ENCODE measurements around the gene IRX1.
A peak's percentile ranks its signal among the peaks of the same experiment; 100 is the strongest.

Gene IRX1

GRCh38 chr5:3609120-3609681 is 13.6 kb downstream of the IRX1 start:
- TF ChIP-seq FOXP2 (optimal IDR thresholded peaks at IDR 0.05; ENCODE audit: borderline replicate concordance, extremely low read depth, extremely low read length, insufficient read depth) (no peak), SIN3A (IDR thresholded peaks at IDR 0.05; ENCODE audit: borderline replicate concordance, insufficient read depth, low read length) (no peak), REST (IDR thresholded peaks at IDR 0.05; ENCODE audit: insufficient read depth in 1 of 2, low read depth in 2 of 2, low read length in 2 of 2) (no peak), TAF1 (IDR thresholded peaks at IDR 0.05; ENCODE audit: borderline replicate concordance, insufficient read depth, low read length) (no peak), POLR2AphosphoS5 (IDR thresholded peaks at IDR 0.05; ENCODE audit: low read depth, low read length) (no peak; the same call in 1 of the 2 replicates)

- TF ChIP-seq SIN3A (IDR thresholded peaks at IDR 0.05; ENCODE audit: borderline replicate concordance, insufficient read depth, low read length) (no peak), POLR2AphosphoS5 (IDR thresholded peaks at IDR 0.05; ENCODE audit: low read depth, low read length) (0 out of 2 replicates have a peak, but pooled peaks have one; percentile 4), FOXP2 (optimal IDR thresholded peaks at IDR 0.05; ENCODE audit: borderline replicate concordance, extremely low read depth, extremely low read length, insufficient read depth) (no peak), REST (IDR thresholded peaks at IDR 0.05; ENCODE audit: insufficient read depth in 1 of 2, low read depth in 2 of 2, low read length in 2 of 2) (no peak), TAF1 (IDR thresholded peaks at IDR 0.05; ENCODE audit: borderline replicate concordance, insufficient read depth, low read length) (no peak)
Measured at GRCh38 chr5:3612591-3613042, 17.0 kb downstream of the IRX1 start.

- TF ChIP-seq POLR2AphosphoS5 (IDR thresholded peaks at IDR 0.05; ENCODE audit: low read depth, low read length): no peak
- TF ChIP-seq FOXP2 (optimal IDR thresholded peaks at IDR 0.05; ENCODE audit: borderline replicate concordance, extremely low read depth, extremely low read length, insufficient read depth): no peak
- TF ChIP-seq TAF1 (IDR thresholded peaks at IDR 0.05; ENCODE audit: borderline replicate concordance, insufficient read depth, low read length): no peak
- no peak for TF ChIP-seq REST (IDR thresholded peaks at IDR 0.05; ENCODE audit: insufficient read depth in 1 of 2, low read depth in 2 of 2, low read length in 2 of 2)
- no peak for TF ChIP-seq SIN3A (IDR thresholded peaks at IDR 0.05; ENCODE audit: borderline replicate concordance, insufficient read depth, low read length)
Measured at GRCh38 chr5:3613726-3614125, 18.1 kb downstream of the IRX1 start.

- no peak for TF ChIP-seq SIN3A (IDR thresholded peaks at IDR 0.05; ENCODE audit: borderline replicate concordance, insufficient read depth, low read length)
- no peak for TF ChIP-seq POLR2AphosphoS5 (IDR thresholded peaks at IDR 0.05; ENCODE audit: low read depth, low read length)
- no peak for TF ChIP-seq TAF1 (IDR thresholded peaks at IDR 0.05; ENCODE audit: borderline replicate concordance, insufficient read depth, low read length)
- no peak for TF ChIP-seq FOXP2 (optimal IDR thresholded peaks at IDR 0.05; ENCODE audit: borderline replicate concordance, extremely low read depth, extremely low read length, insufficient read depth)
- no peak for TF ChIP-seq REST (IDR thresholded peaks at IDR 0.05; ENCODE audit: insufficient read depth in 1 of 2, low read depth in 2 of 2, low read length in 2 of 2)
Measured at GRCh38 chr5:3615217-3615616, 19.6 kb downstream of the IRX1 start.

All from PFSK-1 (cell line).